Natural killer cell treated with Interleukin-12 subunit alpha and Interleukin-12 subunit beta and Interleukin-15 and Interleukin-18, amount 100 ng/mL, for 72 hours (primary cell): ENCODE measurements around the gene ZNF629. TPM values are rescaled to one million over a fixed set of nuclear protein-coding genes. Genes with fewer than 3 reads are reported as not detected.
"Not testable (repeated sequence)": the region's sequence is repeated elsewhere in the genome, so short reads cannot be mapped to it uniquely, and the experiment has no call there.

ENCODE experiments used
- ATAC-seq, 2 donors: fragments of 150-1000 bp; cut with Tn5 transposase in 1 of 2; sonication (Bioruptor Pico), chemical (Tn5 transposase) in 1 of 2; 2 replicates each; pipeline ENCODE4 v1.10.0; 2021
- DNase-seq: peaks from one replicate; pipeline ENCODE4 v3.0.0; 2022; ENCODE audit warnings: low spot score
- H3K27ac Mint-ChIP-seq, 2 donors: 1 replicate in 1 of 2; 2 replicates in 1 of 2; pipeline ENCODE4 v1.8.0; 2022; ENCODE audit warnings: mixed read lengths in 2 of 2, mild to moderate bottlenecking in 1 of 2, moderate library complexity in 1 of 2
- H3K27me3 Mint-ChIP-seq, 2 donors: 1 replicate in 1 of 2; 2 replicates in 1 of 2; pipeline ENCODE4 v1.8.0; 2022; ENCODE audit warnings: mixed read lengths in 2 of 2
- H3K36me3 Mint-ChIP-seq: one replicate; pipeline ENCODE4 v1.8.0; 2022; ENCODE audit warnings: mixed read lengths
- H3K4me1 Mint-ChIP-seq, 2 donors: 1 replicate in 1 of 2; 2 replicates in 1 of 2; pipeline ENCODE4 v1.8.0; 2022; ENCODE audit warnings: low read depth in 2 of 2, mixed read lengths in 2 of 2, mild to moderate bottlenecking in 1 of 2
- H3K4me3 Mint-ChIP-seq: one replicate; pipeline ENCODE4 v1.8.0; 2022; ENCODE audit warnings: mixed read lengths
- H3K9me3 Mint-ChIP-seq: 2 replicates; pipeline ENCODE4 v1.8.0; 2022; ENCODE audit warnings: mixed read lengths
- total RNA-seq, 2 donors: library from RNA; stranded (reverse); gene quantifications; one replicate each; pipeline ENCODE4 v1.2.3, GENCODE V29; 2022

Gene ZNF629
- total RNA-seq: 1 to 10 TPM in 1 of 2 donors, under 1 TPM in 1; 0.98 to 3.8 TPM

DNA sequence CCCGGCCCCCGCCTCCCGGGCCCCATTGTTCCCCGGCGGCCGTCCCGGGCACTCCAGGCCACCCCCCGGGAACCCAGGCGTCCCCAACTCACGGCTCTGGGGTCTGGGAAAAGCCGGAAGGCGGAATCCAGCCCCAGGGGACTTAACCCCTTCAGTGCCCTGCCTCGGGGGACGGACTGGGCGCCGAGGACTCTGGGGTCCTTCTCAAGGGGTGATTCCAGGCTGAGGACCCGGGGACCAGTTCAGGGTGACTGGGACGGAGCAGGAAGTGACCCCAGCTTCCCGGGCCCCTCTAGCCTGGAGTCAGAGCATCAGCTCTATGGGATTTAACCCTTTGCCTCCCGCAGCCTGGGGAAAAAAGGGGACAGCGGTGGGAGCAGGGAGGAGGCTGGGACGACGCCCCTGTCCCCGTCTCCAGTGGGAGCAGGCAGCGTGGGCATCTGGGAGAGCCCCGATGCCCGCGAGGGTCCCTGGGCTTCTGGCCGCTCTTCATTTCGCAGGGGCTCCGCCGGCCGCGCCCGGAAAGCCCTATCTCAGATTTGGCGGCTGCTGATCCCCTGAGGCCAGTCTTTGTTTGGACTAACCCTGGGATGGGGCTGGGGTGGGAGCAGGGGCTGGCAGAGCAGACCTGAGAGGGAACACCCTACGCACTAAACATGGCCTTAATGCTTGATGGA lies at the start of gene ZNF629:
Gene ZNF629, minus strand, starts transcription at position 270 of the 677 bp plus-strand sequence. CDS start 2,723 bp downstream, outside the sequence.
- Mint-ChIP-seq H3K4me1 (peaks cover 7 to 11% of the 10 kb centered on the region in 2 donors), H3K9me3 (no peaks in the 10 kb centered on the region), H3K27me3 (peaks cover 7 to 8% of the 10 kb centered on the region in 2 donors), H3K36me3 (no peaks in the 10 kb centered on the region), H3K4me3 (peak within 1 kb of the TSS; percentile 76), H3K27ac (peak within 1 kb of the TSS in 1 of 2 donors; percentile 16)
- DNase-seq (no peak), ATAC-seq (peak; percentile 50 to 59)

DNA sequence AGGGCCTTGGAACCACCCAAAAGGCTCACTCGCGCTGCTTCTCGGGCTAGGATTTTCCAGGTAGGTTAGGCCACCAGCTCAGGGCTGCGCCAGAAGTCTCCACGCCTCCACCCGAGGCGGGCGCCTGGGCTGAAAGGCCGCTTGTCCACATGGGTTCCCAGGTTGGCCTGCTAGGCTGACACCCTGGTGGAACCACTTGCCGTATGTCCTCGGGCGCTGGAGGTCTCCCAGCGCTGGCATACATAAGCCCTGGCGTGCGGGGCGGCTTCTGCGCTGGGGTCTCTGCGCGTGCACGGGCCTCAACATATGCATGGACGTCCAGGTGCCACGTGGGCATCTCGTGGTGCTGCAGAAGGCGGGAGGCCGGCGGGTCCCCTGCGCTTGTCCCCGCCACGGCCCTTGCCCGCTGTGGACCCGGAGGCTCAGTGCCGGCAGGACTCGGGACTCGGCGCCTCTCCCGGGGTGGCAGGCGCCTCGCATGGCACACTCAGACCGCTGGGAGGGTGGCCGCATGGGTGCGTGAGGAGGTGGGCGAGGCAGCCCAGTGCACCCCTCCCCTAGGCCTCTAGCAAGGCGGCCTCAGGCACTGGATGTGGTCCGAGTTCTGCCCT lies 47.2 kb upstream of the ZNF629 start:
- DNase-seq: no peak
- Mint-ChIP-seq H3K27me3 (no peaks in the 10 kb centered on the region), H3K4me1 (no peaks in the 10 kb centered on the region), H3K36me3 (no peaks in the 10 kb centered on the region), H3K9me3 (no peaks in the 10 kb centered on the region), H3K4me3 (no peak overlapping the region), H3K27ac (no peak overlapping the region)
- ATAC-seq: no peak

GRCh38 chr16:30830072-30830417 lies 43.0 kb upstream of the ZNF629 start:
- ATAC-seq: no peak
- Mint-ChIP-seq H3K4me1 (no peaks in the 10 kb centered on the region), H3K36me3 (no peaks in the 10 kb centered on the region), H3K27ac (no peak overlapping the region), H3K27me3 (peaks cover 0 to 3% of the 10 kb centered on the region in 2 donors), H3K9me3 (no peaks in the 10 kb centered on the region), H3K4me3 (no peak overlapping the region)
- no peak for DNase-seq

DNA sequence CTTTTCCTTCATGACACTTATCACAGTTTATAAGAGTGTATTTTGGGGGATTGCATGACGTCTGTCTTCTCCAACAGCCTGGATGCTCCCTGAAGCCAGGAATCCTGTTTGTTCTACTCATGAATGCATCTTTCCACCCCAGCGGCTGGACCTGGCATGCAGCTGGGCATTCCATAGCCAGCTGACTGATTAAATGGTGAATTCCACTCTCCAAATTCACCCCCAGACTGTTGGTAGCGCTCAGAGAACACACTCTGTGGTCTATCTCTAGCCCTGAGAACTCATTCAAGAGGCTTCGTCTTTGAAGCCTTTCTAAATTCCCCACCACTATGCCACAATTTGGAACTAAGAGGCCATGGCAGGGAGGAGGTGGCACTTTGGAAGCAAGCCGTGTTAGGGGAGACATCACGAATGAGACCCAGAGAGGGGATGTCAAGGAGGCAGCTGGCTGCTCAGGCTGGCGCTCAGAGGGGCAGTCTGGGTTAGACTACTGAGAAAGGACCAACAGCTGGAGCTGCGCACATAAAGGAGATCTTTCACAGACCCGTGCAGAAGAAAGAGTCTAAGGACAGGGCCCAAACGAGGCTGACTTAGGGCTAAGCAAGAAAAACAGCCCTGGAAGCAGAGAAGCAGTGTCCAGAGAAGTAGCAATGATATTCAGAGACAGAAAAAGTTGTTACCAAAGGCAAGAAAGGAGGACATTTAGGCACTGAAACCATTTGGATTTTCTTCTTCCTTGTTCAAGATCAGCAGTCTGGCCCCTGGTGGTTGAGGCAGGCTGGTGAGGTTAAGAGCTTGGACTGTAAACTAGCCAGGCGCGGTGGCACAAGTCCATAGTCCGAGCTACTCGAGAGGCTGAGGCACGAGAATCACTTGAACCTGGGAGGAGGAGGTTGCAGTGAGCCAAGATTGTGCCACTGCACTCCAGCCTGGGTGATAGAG lies 42.4 kb upstream of the ZNF629 start:
- DNase-seq (no peak), ATAC-seq (no peak)
- Mint-ChIP-seq H3K36me3 (no peaks in the 10 kb centered on the region), H3K4me1 (no peaks in the 10 kb centered on the region), H3K27me3 (peaks cover 0 to 3% of the 10 kb centered on the region in 2 donors), H3K4me3 (no peak overlapping the region), H3K27ac (no peak overlapping the region), H3K9me3 (no peaks in the 10 kb centered on the region)

- Mint-ChIP-seq H3K27ac (no peak overlapping the region), H3K9me3 (no peaks in the 10 kb centered on the region), H3K27me3 (no peaks in the 10 kb centered on the region), H3K36me3 (no peaks in the 10 kb centered on the region), H3K4me3 (no peak overlapping the region), H3K4me1 (no peaks in the 10 kb centered on the region)
- ATAC-seq (no peak), DNase-seq (no peak)
Observed at GRCh38 chr16:30821891-30822290, 34.9 kb upstream of the ZNF629 start.

GRCh38 chr16:30821441-30821840 lies 34.4 kb upstream of the ZNF629 start:
- DNase-seq, H3K4me3 Mint-ChIP-seq, H3K27ac Mint-ChIP-seq, ATAC-seq, H3K4me1 Mint-ChIP-seq, H3K9me3 Mint-ChIP-seq, H3K27me3 Mint-ChIP-seq, H3K36me3 Mint-ChIP-seq: not testable (repeated sequence)

DNA sequence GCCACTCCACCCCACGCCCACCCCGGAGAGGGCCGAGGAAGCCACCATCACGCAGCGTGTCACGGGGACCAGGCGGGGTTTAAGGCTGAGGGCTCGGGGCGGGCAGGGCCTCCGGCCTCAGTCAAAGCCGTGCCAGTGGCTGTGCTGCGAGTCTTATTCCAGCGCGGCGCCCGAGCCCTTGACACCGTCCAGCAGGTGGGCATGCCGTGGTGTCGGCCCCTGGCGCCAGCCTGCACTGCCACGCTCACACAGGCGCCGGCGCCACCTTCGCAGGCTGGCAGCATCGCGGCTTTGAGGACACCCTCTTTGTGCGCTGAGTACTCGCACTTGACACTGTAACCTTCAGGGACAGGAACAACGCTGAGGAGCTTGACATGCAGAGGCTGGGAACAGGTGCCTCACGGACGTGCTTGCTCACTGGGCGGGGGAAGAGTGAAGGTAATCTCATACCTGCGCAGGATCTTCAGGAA lies 34.0 kb upstream of the ZNF629 start:
- DNase-seq (no peak), ATAC-seq (peak in 1 of 2 donors; percentile 13)
- Mint-ChIP-seq H3K27me3 (no peaks in the 10 kb centered on the region), H3K27ac (no peak overlapping the region), H3K36me3 (no peaks in the 10 kb centered on the region), H3K4me1 (no peaks in the 10 kb centered on the region), H3K9me3 (no peaks in the 10 kb centered on the region), H3K4me3 (no peak overlapping the region)

GRCh38 chr16:30816769-30817168 lies 29.8 kb upstream of the ZNF629 start:
- Mint-ChIP-seq H3K27ac (no peak overlapping the region), H3K36me3 (no peaks in the 10 kb centered on the region), H3K4me3 (no peak overlapping the region), H3K9me3 (no peaks in the 10 kb centered on the region), H3K4me1 (peaks cover 11 to 15% of the 10 kb centered on the region in 2 donors), H3K27me3 (no peaks in the 10 kb centered on the region)
- no peak for DNase-seq
- no peak for ATAC-seq

DNA sequence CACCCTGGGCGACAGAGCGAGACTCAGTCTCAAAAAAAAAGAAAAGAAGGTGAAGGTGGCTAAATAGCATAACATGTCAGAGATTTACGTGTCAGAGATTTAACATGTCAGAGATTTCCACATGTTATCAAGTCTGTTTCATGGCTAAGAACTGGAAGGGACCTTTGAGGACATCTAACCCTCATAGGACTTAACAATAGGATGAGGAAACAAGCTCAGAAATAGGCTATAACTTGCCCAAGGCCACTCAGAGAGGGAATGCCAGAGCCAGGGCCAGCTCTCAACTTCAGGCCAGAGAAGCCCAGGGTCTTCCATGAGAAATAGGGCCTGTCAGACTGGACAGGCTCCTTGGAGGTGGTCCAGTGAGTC lies 26.8 kb upstream of the ZNF629 start:
- no peaks in the 10 kb centered on the region for H3K27me3 Mint-ChIP-seq
- H3K9me3 Mint-ChIP-seq: no peaks in the 10 kb centered on the region
- ATAC-seq (no peak), DNase-seq (no peak)
- H3K4me1 Mint-ChIP-seq: peaks cover 13 to 15% of the 10 kb centered on the region in 2 donors
- no peaks in the 10 kb centered on the region for H3K36me3 Mint-ChIP-seq
- peak overlapping the region; percentile 81 to 84 for H3K27ac Mint-ChIP-seq
- peak overlapping the region; percentile 94 for H3K4me3 Mint-ChIP-seq

DNA sequence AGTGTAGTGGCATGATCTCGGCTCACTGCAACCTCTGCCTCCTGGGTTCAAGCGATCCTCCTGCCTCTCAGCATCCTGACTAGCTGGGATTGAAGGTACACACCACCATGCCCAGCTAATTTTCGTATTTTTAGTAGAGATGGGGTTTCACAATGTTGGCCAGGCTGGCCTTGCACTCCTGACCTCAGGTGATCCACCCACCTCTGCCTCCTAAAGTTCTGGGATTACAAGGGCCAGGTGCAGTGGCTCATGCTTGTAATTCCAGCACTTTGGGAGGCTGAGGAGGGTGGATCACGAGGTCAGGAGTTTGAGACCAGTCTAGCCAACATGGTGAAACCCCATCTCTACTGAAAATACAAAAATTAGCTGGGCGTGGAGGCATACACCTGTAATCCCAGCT lies 22.7 kb upstream of the ZNF629 start:
- peaks cover 18 to 21% of the 10 kb centered on the region in 2 donors for H3K4me1 Mint-ChIP-seq
- DNase-seq, H3K9me3 Mint-ChIP-seq, H3K27me3 Mint-ChIP-seq, H3K27ac Mint-ChIP-seq, ATAC-seq, H3K4me3 Mint-ChIP-seq, H3K36me3 Mint-ChIP-seq: not testable (repeated sequence)

GRCh38 chr16:30808890-30809426 lies 22.0 kb upstream of the ZNF629 start:
- not testable (repeated sequence) for H3K36me3 Mint-ChIP-seq, ATAC-seq

GRCh38 chr16:30808146-30808545 lies 21.1 kb upstream of the ZNF629 start:
- Mint-ChIP-seq H3K9me3 (no peaks in the 10 kb centered on the region), H3K27me3 (no peaks in the 10 kb centered on the region), H3K4me3 (no peak overlapping the region), H3K36me3 (no peaks in the 10 kb centered on the region), H3K27ac (no peak overlapping the region), H3K4me1 (peaks cover 9 to 14% of the 10 kb centered on the region in 2 donors)
- ATAC-seq (no peak), DNase-seq (no peak)

More at GRCh38 chr16:30808890-30809426, 22.0 kb upstream of the ZNF629 start:
- H3K27ac Mint-ChIP-seq, H3K4me3 Mint-ChIP-seq, H3K9me3 Mint-ChIP-seq, H3K27me3 Mint-ChIP-seq, DNase-seq: not testable (repeated sequence)
- H3K4me1 Mint-ChIP-seq: peaks cover 14 to 17% of the 10 kb centered on the region in 2 donors

- Mint-ChIP-seq H3K4me1 (peaks cover 9 to 12% of the 10 kb centered on the region in 2 donors), H3K36me3 (no peaks in the 10 kb centered on the region), H3K27me3 (no peaks in the 10 kb centered on the region), H3K4me3 (peak overlapping the region; percentile 97), H3K9me3 (no peaks in the 10 kb centered on the region), H3K27ac (peak overlapping the region; percentile 61 to 86)
- ATAC-seq: peak; percentile 87 to 90
- DNase-seq: peak; percentile 74
Observed at GRCh38 chr16:30805370-30806169, 18.6 kb upstream of the ZNF629 start.
